Ascending aorta (tissue), 1 donor: ENCODE measurements around the gene RAB8B. TPM values are rescaled to one million over a fixed set of nuclear protein-coding genes. Genes with fewer than 3 reads are reported as not detected.

Source experiments
- total RNA-seq: library from RNA; depleted of rRNA; stranded (reverse); fragments of >200 nt; gene quantifications from one replicate; pipeline ENCODE4 v1.1.0, GENCODE V29; 2016

RAB8B gene
- total RNA-seq, 1 donor from 2014 or later: 25.1 TPM

Other genes starting within 250 kb of the RAB8B start
- gene TPM1, start 146.9 kb upstream of the RAB8B start, total RNA-seq: 813 TPM
- 4.6 TPM for gene LACTB, start 67.7 kb upstream of the RAB8B start, total RNA-seq
- gene RPS27L, start 32.1 kb upstream of the RAB8B start, total RNA-seq: 16.9 TPM
- gene APH1B, start 88.0 kb downstream of the RAB8B start, total RNA-seq: 17.0 TPM
- 10.7 TPM for gene CA12, start 192.2 kb downstream of the RAB8B start, total RNA-seq